HCT116 (cell line): ENCODE data around the gene BRCA2. TPM values are rescaled to one million over a fixed set of nuclear protein-coding genes. Genes with fewer than 3 reads are reported as not detected.

ENCODE experiments used
- ATAC-seq: fragments of 200-7000 bp; cut with Tn5 transposase; 2 replicates; pipeline ENCODE4 v1.9.1; 2020; ENCODE audit warnings: mild to moderate bottlenecking, moderate library complexity
- BruUV-seq: library from RNA; stranded (reverse); fragments of 400-500 nt; replicated peaks from 2 replicates; lab custom pipeline; 2021; lab: Mats Ljungman, UMichigan
- CTCF ChIA-PET: fragments of 300-600 bp; sonication (Branson Sonifier 250); formaldehyde crosslinking; loops from one replicate; lab custom pipeline; 2021; ENCODE audit warnings: antibody characterized with exemption; lab: Charles Lee
- POLR2A ChIA-PET: fragments of 300-600, 350-600 bp; sonication (Branson Sonifier 250); formaldehyde crosslinking; loops from one replicate; lab custom pipeline; 2021; ENCODE audit warnings: antibody characterized with exemption; lab: Charles Lee
- RAD21 ChIA-PET, 2 experiments: fragments of 300-600 bp; sonication (Branson Sonifier 250); formaldehyde crosslinking; loops; one replicate each; lab custom pipeline; 2023; ENCODE audit warnings: low total read pairs in 2 of 2; ENCODE audit not compliant: uncharacterized antibody in 2 of 2, unreplicated experiment in 2 of 2, low non-redundant PET in 1 of 2; lab: Charles Lee
- DNase-seq: peaks from one replicate; pipeline ENCODE4 v3.0.0-alpha.2; 2010; ENCODE audit warnings: low read depth, low spot score
- H2AFZ ChIP-seq: fragments of 200-600 bp; shearing (Covaris generic), sonication (generic); 2 replicates; pipeline ENCODE4 v1.6.1; 2017; ENCODE audit warnings: low read depth, mixed run types, mixed read lengths, antibody characterized with exemption, low read length; ENCODE audit not compliant: poor library complexity, severe bottlenecking
- H3K27ac ChIP-seq: 2 replicates; pipeline ENCODE4 v1.5.1; 2012; ENCODE audit warnings: low read depth, low read length
- H3K27me3 ChIP-seq: fragments of 200-600 bp; sonication (generic); 2 replicates; pipeline ENCODE4 v1.6.1; 2016; ENCODE audit warnings: mixed run types, low read length, mixed read lengths; ENCODE audit not compliant: insufficient read depth
- H3K36me3 ChIP-seq, 2 experiments: fragments of 200-500 bp in 1 of 2; fragments of 200-600 bp in 1 of 2; sonication (Bioruptor generic) in 1 of 2; sonication (generic) in 1 of 2; 2 replicates each; pipeline versions ENCODE4 v1.5.1 to v1.6.1; 2014 to 2016; ENCODE audit warnings: low read length in 2 of 2, inconsistent platforms in 1 of 2, mixed read lengths in 1 of 2, mixed run types in 1 of 2; ENCODE audit not compliant: insufficient read depth in 2 of 2, control insufficient read depth in 1 of 2
- H3K4me1 ChIP-seq, 2 experiments: fragments of 200-600 bp in 1 of 2; sonication (generic) in 1 of 2; 2 replicates each; pipeline versions ENCODE4 v1.5.1 to v1.6.1; 2012 to 2017; ENCODE audit warnings: low read length in 2 of 2, inconsistent platforms in 1 of 2, mild to moderate bottlenecking in 1 of 2, mixed read lengths in 1 of 2, mixed run types in 1 of 2, moderate library complexity in 1 of 2; ENCODE audit not compliant: insufficient read depth in 2 of 2, control insufficient read depth in 1 of 2
- H3K4me2 ChIP-seq: fragments of 200-600 bp; sonication (generic); 2 replicates; pipeline ENCODE4 v1.6.1; 2017; ENCODE audit warnings: mixed run types, low read length, mixed read lengths
- H3K4me3 ChIP-seq, 2 experiments: fragments of 200-600 bp in 1 of 2; sonication (generic) in 1 of 2; replicated peaks in 1 of 2; 2 replicates each; pipeline ENCODE4 v1.5.1; 2011 to 2016; ENCODE audit warnings: low read length in 2 of 2, control low read depth in 1 of 2, low read depth in 1 of 2, mild to moderate bottlenecking in 1 of 2, mixed read lengths in 1 of 2, mixed run types in 1 of 2
- H3K79me2 ChIP-seq: fragments of 200-600 bp; sonication (generic); 2 replicates; pipeline ENCODE4 v1.6.1; 2017; ENCODE audit warnings: mild to moderate bottlenecking, mixed run types, low read length, moderate library complexity, mixed read lengths; ENCODE audit not compliant: insufficient read depth
- H3K9ac ChIP-seq: fragments of 200-600 bp; sonication (generic); 2 replicates; pipeline ENCODE4 v1.6.1; 2016; ENCODE audit warnings: low read length, mixed read lengths
- H3K9me2 ChIP-seq: fragments of 200-600 bp; sonication (generic), shearing (Covaris generic); 2 replicates; pipeline ENCODE4 v1.6.1; 2017; ENCODE audit warnings: mixed run types, mild to moderate bottlenecking, moderate library complexity; ENCODE audit not compliant: insufficient read depth
- H3K9me3 ChIP-seq, 2 experiments: fragments of 200-500 bp in 1 of 2; fragments of 200-600 bp in 1 of 2; sonication (Bioruptor generic) in 1 of 2; sonication (generic) in 1 of 2; 2 replicates each; pipeline ENCODE4 v1.6.1; 2014 to 2017; ENCODE audit warnings: low read length in 2 of 2, mixed read lengths in 2 of 2, inconsistent platforms in 1 of 2, low read depth in 1 of 2, mild to moderate bottlenecking in 1 of 2, mixed run types in 1 of 2, moderate library complexity in 1 of 2; ENCODE audit not compliant: control insufficient read depth in 1 of 2, insufficient read depth in 1 of 2
- H4K20me1 ChIP-seq: fragments of 200-600 bp; sonication (generic), shearing (Covaris generic); 2 replicates; pipeline ENCODE4 v1.6.1; 2017; ENCODE audit warnings: mixed run types, mild to moderate bottlenecking, moderate library complexity; ENCODE audit not compliant: insufficient read depth
- CEBPB ChIP-seq: IDR thresholded peaks from 2 replicates; pipeline ENCODE4 v1.6.1; 2012; ENCODE audit warnings: low read depth
- EGR1 ChIP-seq: IDR thresholded peaks from 2 replicates; pipeline ENCODE4 v1.6.1; 2012; ENCODE audit warnings: low read depth
- EZH2 ChIP-seq: fragments of 200-600 bp; sonication (generic); IDR thresholded peaks from 2 replicates; pipeline ENCODE4 v1.6.1; 2017; ENCODE audit warnings: antibody characterized with exemption, mixed run types
- EZH2phosphoT487 ChIP-seq: fragments of 200-600 bp; IDR thresholded peaks from 2 replicates; pipeline ENCODE4 v1.6.1; 2018; ENCODE audit warnings: antibody characterized with exemption, borderline replicate concordance
- MAX ChIP-seq: IDR thresholded peaks from 2 replicates; pipeline ENCODE4 v1.6.1; 2012
- POLR2AphosphoS5 ChIP-seq: IDR thresholded peaks from 2 replicates; pipeline ENCODE4 v1.6.1; 2011; ENCODE audit warnings: mild to moderate bottlenecking, low read depth, low read length, moderate library complexity
- RAD21 ChIP-seq: IDR thresholded peaks from 2 replicates; pipeline ENCODE4 v1.6.1; 2012; ENCODE audit warnings: low read depth, mild to moderate bottlenecking
- SP1 ChIP-seq: IDR thresholded peaks from 2 replicates; pipeline ENCODE4 v1.6.1; 2012; ENCODE audit warnings: low read depth
- YY1 ChIP-seq: IDR thresholded peaks from 2 replicates; pipeline ENCODE4 v1.6.1; 2011; ENCODE audit warnings: low read length, low read depth, moderate library complexity, mild to moderate bottlenecking; ENCODE audit not compliant: insufficient replicate concordance; ENCODE audit errors: extremely low read depth
- ZBTB33 ChIP-seq: IDR thresholded peaks from 2 replicates; pipeline ENCODE4 v1.6.1; 2011; ENCODE audit warnings: mild to moderate bottlenecking, low read length, moderate library complexity; ENCODE audit not compliant: insufficient replicate concordance; ENCODE audit errors: extremely low read depth
- ZFX ChIP-seq: fragments of 450-650 bp; IDR thresholded peaks from 2 replicates; pipeline ENCODE4 v1.6.1; 2017
- intact Hi-C: fragments of 100-400 bp; cut with micrococcal nuclease; formaldehyde crosslinking; loops from 2 replicates; pipeline ENCODE4 v1.10.0; 2022
- total RNA-seq: library from RNA; stranded (reverse); gene quantifications from one replicate; pipeline ENCODE4 v1.2.1, GENCODE V29; 2021; ENCODE audit not compliant: unreplicated experiment

BRCA2 gene
- total RNA-seq, 1 experiment from 2014 or later, result 14.2 TPM

GRCh38 chr13:32419862-32420261 is 104.6 kb downstream of the BRCA2 start:
- Histone ChIP-seq H3K79me2 (no peaks in the 10 kb centered on the region), H3K36me3 (no peaks in the 10 kb centered on the region), H3K4me1 (no peaks in the 10 kb centered on the region), H3K27me3 (no peaks in the 10 kb centered on the region), H3K9ac (no peak overlapping the region), H3K27ac (no peak overlapping the region), H3K9me2 (no peaks in the 10 kb centered on the region), H3K4me2 (no peak overlapping the region), H2AFZ (no peak overlapping the region), H4K20me1 (no peaks in the 10 kb centered on the region), H3K9me3 (no peaks in the 10 kb centered on the region; a peak in 1 of 4 replicates), H3K4me3 (no peak overlapping the region)
- no TSS peak for BruUV-seq
- ChIA-PET RAD21 (no interaction called here), CTCF (no interaction called here), POLR2A (no interaction called here)
- intact Hi-C loops, result no loop called here
- DNase-seq, result no peak
- ATAC-seq, result no peak
- TF ChIP-seq MAX (no peak), EGR1 (no peak), CEBPB (no peak), ZBTB33 (no peak), SP1 (no peak), POLR2AphosphoS5 (no peak)

GRCh38 chr13:32423592-32423991 is 108.3 kb downstream of the BRCA2 start:
- no peak overlapping the region for H3K9ac ChIP-seq
- no peak overlapping the region for H3K27ac ChIP-seq
- no peak overlapping the region for H2AFZ ChIP-seq
- intact Hi-C loops, result no loop called here
- no peaks in the 10 kb centered on the region for H3K9me2 ChIP-seq
- TF ChIP-seq ZFX (no peak), POLR2AphosphoS5 (no peak), RAD21 (no peak), SP1 (no peak), EZH2 (no peak), YY1 (no peak), EZH2phosphoT487 (no peak)
- TF ChIP-seq, all 23 proteins: peak for 0
- ChIA-PET RAD21 (no interaction called here), POLR2A (no interaction called here), CTCF (no interaction called here)
- Histone ChIP-seq H3K27me3 (no peaks in the 10 kb centered on the region), H3K79me2 (no peaks in the 10 kb centered on the region), H3K4me2 (no peak overlapping the region), H3K9me3 (no peaks in the 10 kb centered on the region; a peak in 1 of 4 replicates), H3K4me1 (no peaks in the 10 kb centered on the region), H4K20me1 (no peaks in the 10 kb centered on the region), H3K4me3 (no peak overlapping the region), H3K36me3 (no peaks in the 10 kb centered on the region)
- no TSS peak for BruUV-seq
- no peak for ATAC-seq
- DNase-seq, result no peak
